Esophagus muscularis mucosa (tissue), 4 donors: ENCODE data around the gene PAQR7. TPM values are rescaled to one million over a fixed set of nuclear protein-coding genes. Genes with fewer than 3 reads are reported as not detected.
A peak's percentile ranks its signal among the peaks of the same experiment; 100 is the strongest.

ENCODE experiments used
- DNase-seq: peaks from one replicate; pipeline ENCODE4 v3.0.0-alpha.2; 2017; ENCODE audit errors: extremely low spot score
- H3K27ac ChIP-seq, 4 donors: fragments of 200-600 bp; sonication (generic); replicated peaks in 1 of 4; 1 replicate in 3 of 4; 2 replicates in 1 of 4; pipeline ENCODE4 v1.5.1; 2016 to 2019; ENCODE audit warnings: mild to moderate bottlenecking in 1 of 4
- H3K27me3 ChIP-seq, 4 donors: fragments of 200-600 bp; sonication (generic); one replicate each; pipeline versions ENCODE4 v1.5.1 to v1.6.0; 2016 to 2019
- H3K36me3 ChIP-seq, 4 donors: fragments of 200-600 bp; sonication (generic); one replicate each; pipeline ENCODE4 v1.5.1; 2016 to 2019
- H3K4me1 ChIP-seq, 4 donors: fragments of 200-600 bp; sonication (generic); one replicate each; pipeline ENCODE4 v1.5.1; 2016 to 2019
- H3K4me3 ChIP-seq, 4 donors: fragments of 200-600 bp; sonication (generic); 1 replicate in 2 of 4; 2 replicates in 2 of 4; pipeline ENCODE4 v1.5.1; 2016 to 2019; ENCODE audit warnings: mild to moderate bottlenecking in 4 of 4, moderate library complexity in 1 of 4
- H3K9me3 ChIP-seq, 4 donors: fragments of 200-600 bp; sonication (generic); 1 replicate in 3 of 4; 2 replicates in 1 of 4; pipeline ENCODE4 v1.5.1; 2016 to 2019
- EP300 ChIP-seq: sonication (generic); formaldehyde crosslinking; IDR thresholded peaks from one replicate; pipeline ENCODE4 v1.6.1; 2017; ENCODE audit warnings: antibody characterized with exemption
- POLR2A ChIP-seq: fragments of 450-650 bp; IDR thresholded peaks from one replicate; pipeline ENCODE4 v1.6.1; 2017; ENCODE audit warnings: antibody characterized with exemption, moderate library complexity, mild to moderate bottlenecking, low read depth
- POLR2AphosphoS5 ChIP-seq, 2 donors: sonication (generic); formaldehyde crosslinking; IDR thresholded peaks; one replicate each; pipeline ENCODE4 v1.6.1; 2017; ENCODE audit warnings: antibody characterized with exemption in 2 of 2
- WGBS: methylation state at CpG from one replicate; pipeline ENCODE4 v1.1.5; 2018; 5-methylcytosine and 5-hydroxymethylcytosine counted together
- intact Hi-C: fragments of 100-400 bp; cut with DNase I; formaldehyde crosslinking; loops from one replicate; pipeline ENCODE4 v1.15.1; 2023
- total RNA-seq, 4 donors: library from RNA; depleted of rRNA; stranded (reverse); fragments of >200 nt; gene quantifications; one replicate each; pipeline versions ENCODE4 v1.1.0 to v1.2.1, GENCODE V29; 2016
- TF ChIP-seq, protein P1 (sequence below), 3 experiments: fragments of 200-600 bp in 2 of 3; fragments of 450-650 bp in 1 of 3; sonication (generic) in 2 of 3; IDR thresholded peaks; one replicate each; pipeline ENCODE4 v1.5.1; 2017 to 2019; ENCODE audit warnings: antibody characterized with exemption in 3 of 3, mild to moderate bottlenecking in 2 of 3, moderate library complexity in 1 of 3

The PAQR7 gene
- 1 to 10 TPM; 4.6 to 9.3 (median 8.0) TPM for total RNA-seq

GRCh38 chr1:25875154-25875855, at the start of gene PAQR7:
PAQR7 (minus strand) TSS chr1:25875708; CDS start chr1:25863839, 11,869 bp downstream.
- peaks cover 25 to 56% (median 50%) of the 10 kb centered on the region in 4 donors for H3K4me1 ChIP-seq
- peaks cover 0 to 2% (median under 1%) of the 10 kb centered on the region in 4 donors for H3K36me3 ChIP-seq
- peak within 1 kb of the TSS; percentile 78 to 89 (median 84) for H3K27ac ChIP-seq
- WGBS, result under 1% methylated on average over 22 of the region's 75 CpGs
- intact Hi-C loops, result no loop called here
- no peak for TF ChIP-seq POLR2A
- peak; percentile 75 to 76 for TF ChIP-seq POLR2AphosphoS5 (IDR thresholded peaks at IDR 0.05)
- TF ChIP-seq, protein P1, sequence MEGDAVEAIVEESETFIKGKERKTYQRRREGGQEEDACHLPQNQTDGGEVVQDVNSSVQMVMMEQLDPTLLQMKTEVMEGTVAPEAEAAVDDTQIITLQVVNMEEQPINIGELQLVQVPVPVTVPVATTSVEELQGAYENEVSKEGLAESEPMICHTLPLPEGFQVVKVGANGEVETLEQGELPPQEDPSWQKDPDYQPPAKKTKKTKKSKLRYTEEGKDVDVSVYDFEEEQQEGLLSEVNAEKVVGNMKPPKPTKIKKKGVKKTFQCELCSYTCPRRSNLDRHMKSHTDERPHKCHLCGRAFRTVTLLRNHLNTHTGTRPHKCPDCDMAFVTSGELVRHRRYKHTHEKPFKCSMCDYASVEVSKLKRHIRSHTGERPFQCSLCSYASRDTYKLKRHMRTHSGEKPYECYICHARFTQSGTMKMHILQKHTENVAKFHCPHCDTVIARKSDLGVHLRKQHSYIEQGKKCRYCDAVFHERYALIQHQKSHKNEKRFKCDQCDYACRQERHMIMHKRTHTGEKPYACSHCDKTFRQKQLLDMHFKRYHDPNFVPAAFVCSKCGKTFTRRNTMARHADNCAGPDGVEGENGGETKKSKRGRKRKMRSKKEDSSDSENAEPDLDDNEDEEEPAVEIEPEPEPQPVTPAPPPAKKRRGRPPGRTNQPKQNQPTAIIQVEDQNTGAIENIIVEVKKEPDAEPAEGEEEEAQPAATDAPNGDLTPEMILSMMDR (IDR thresholded peaks at IDR 0.05), result no peak
- no peak for TF ChIP-seq EP300
- no peaks in the 10 kb centered on the region for H3K27me3 ChIP-seq
- H3K4me3 ChIP-seq, result peak within 1 kb of the TSS; percentile 66 to 82 (median 78)
- DNase-seq, result no peak
- H3K9me3 ChIP-seq, result no peaks in the 10 kb centered on the region

DNA sequence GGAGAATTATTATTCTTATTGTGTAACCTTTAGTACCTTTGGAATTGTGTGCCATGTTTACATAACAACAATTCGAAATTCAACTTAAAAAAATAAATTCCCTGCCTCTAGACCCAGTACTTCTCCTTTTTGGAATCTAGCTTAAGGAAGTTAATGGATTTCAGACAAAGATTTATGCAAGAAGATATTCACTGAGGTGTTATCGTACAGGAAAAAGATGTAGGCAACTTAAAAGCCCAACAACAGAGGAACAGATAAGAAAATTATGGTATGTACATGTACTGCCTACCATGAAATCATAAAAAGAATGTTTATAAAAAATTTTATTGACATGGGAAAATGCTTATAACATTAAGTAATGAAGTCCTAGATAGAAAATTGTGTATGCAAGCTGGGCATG, 48.9 kb upstream of the PAQR7 start:
- Histone ChIP-seq H3K9me3 (no peaks in the 10 kb centered on the region), H3K27me3 (peaks cover 0 to 7% (median 2%) of the 10 kb centered on the region in 4 donors), H3K27ac (no peak overlapping the region), H3K4me1 (peaks cover 9 to 23% (median 21%) of the 10 kb centered on the region in 4 donors), H3K36me3 (no peaks in the 10 kb centered on the region), H3K4me3 (no peak overlapping the region)
- intact Hi-C loops, result no loop called here
- DNase-seq, result no peak
- WGBS, result 54% methylated on average over 2 of the region's 2 CpGs
- no peak for TF ChIP-seq POLR2AphosphoS5 (IDR thresholded peaks at IDR 0.05)
- TF ChIP-seq POLR2A, result no peak
- TF ChIP-seq EP300, result no peak
- TF ChIP-seq, protein P1 (IDR thresholded peaks at IDR 0.05), result no peak

GRCh38 chr1:25922971-25923552, 47.6 kb upstream of the PAQR7 start:
- H3K27ac ChIP-seq, result peak overlapping the region; percentile 69 to 82 (median 78)
- TF ChIP-seq POLR2A (no peak), POLR2AphosphoS5 (IDR thresholded peaks at IDR 0.05) (no peak), EP300 (no peak)
- TF ChIP-seq, protein P1 (IDR thresholded peaks at IDR 0.05), result no peak
- DNase-seq, result no peak
- H3K36me3 ChIP-seq, result no peaks in the 10 kb centered on the region
- H3K27me3 ChIP-seq, result peaks cover 0 to 7% (median 2%) of the 10 kb centered on the region in 4 donors
- WGBS, result 18% methylated on average over 19 of the region's 32 CpGs
- H3K4me1 ChIP-seq, result peaks cover 9 to 23% (median 21%) of the 10 kb centered on the region in 4 donors
- H3K9me3 ChIP-seq, result no peaks in the 10 kb centered on the region
- intact Hi-C loops, result no loop called here
- H3K4me3 ChIP-seq, result peak overlapping the region; percentile 51 to 64 (median 59)

DNA sequence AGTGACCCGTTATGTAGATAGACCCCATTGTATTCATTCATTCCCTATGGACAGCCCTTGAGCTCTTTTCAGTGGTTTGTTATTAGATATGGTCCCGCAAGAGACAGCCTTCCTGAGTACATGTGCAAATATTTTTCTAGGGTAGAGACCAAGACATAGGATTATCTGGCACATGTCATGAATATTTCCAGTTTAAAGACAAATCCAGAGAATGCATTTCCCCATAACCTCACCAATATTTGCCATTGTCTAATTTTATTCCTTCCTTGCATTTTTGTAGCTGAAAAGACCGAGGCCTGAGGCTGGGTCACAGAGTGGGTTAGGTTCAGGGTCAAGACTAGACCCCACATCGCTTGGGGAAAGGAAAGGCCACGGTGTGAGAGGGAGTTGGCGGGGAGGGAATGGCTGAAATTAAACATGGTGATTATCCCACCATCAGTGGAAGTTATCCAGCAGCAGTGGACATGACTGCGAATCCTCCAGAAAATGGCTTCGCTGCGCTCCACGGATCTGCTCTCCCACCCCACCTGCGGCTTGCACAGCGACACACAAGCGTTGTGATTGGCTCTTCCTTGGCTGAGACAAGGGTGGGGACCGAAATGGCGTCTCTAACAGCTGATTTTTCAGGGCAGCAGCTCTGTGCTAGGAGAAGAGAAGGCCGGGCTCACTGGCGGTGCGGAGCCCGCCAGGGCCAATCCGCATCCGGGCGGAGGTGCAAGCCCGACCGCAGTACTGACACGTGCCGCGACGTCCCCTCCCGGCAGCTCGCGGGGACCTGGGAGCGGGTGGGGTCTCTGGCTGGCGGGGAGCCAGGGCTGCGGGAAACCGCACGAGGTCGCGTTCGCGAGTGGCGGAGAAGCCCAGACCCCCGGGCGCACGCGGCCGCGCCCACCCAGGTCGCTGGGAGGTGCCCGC, 46.8 kb upstream of the PAQR7 start:
- Histone ChIP-seq H3K4me1 (peaks cover 9 to 22% (median 20%) of the 10 kb centered on the region in 4 donors), H3K36me3 (no peaks in the 10 kb centered on the region), H3K27ac (peak overlapping the region; percentile 69 to 82 (median 78)), H3K9me3 (no peaks in the 10 kb centered on the region), H3K27me3 (peaks cover 0 to 5% (median 2%) of the 10 kb centered on the region in 4 donors), H3K4me3 (peak overlapping the region; percentile 51 to 64 (median 59))
- no peak for TF ChIP-seq EP300
- TF ChIP-seq, protein P1 (IDR thresholded peaks at IDR 0.05), result no peak
- no peak for TF ChIP-seq POLR2A
- peak in 1 of 2 donors; percentile 6 for TF ChIP-seq POLR2AphosphoS5 (IDR thresholded peaks at IDR 0.05)
- no peak for DNase-seq
- intact Hi-C loops, result no loop called here
- WGBS, result 35% methylated on average over 12 of the region's 49 CpGs
